ENCODE data around the gene GIMAP4.

The GIMAP4 gene

DNA sequence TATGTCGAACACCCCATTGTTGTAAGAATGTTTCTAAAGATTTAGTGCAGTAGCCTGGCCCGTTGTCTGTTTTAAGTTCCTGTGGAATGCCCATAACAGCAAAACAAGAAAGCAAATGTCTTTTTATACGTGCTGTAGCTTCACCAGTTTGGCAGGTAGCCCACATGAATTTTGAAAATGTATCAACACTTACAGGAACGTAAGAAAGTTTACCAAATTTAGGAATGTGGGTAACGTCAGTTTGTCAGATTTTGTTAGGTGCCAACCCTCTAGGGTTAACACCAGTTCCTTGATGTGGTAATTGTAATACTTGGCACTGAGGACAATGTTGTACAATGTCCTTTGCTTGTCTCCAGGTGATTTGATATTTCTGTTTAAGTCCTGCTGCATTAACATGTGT lies 3.2 kb upstream of the GIMAP4 start:
- no peaks in the 10 kb centered on the region for H3K4me1 ChIP-seq (ENCODE audit: control insufficient read depth, insufficient read depth, low read length)
- WGBS, 2 experiments = 91 to 92% methylated on average over 5 of the region's 5 CpGs

DNA sequence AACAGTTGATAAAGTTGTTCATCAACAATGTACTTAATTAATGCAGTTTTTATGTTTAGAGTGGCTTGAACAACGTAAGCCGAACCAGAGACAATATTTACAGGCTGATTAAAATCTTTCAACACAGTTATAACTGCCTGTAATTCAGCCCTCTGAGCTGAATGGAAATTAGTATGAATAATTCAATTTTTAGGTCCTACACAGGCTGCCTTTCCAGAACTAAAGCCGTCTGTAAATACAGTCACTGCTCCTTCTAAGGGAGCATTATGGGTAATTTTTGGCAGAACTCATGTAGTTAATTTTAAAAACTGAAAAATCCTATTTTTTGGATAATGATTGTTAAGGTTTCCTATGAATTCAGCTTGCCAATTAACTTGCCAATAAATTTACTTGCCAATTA lies 2.6 kb upstream of the GIMAP4 start:
- no peak overlapping the region for H3K4me3 ChIP-seq (ENCODE audit: insufficient read depth, low read depth, low read length)
- 86 to 88% methylated on average over 1 to 3 of the region's 3 CpGs for WGBS, 2 experiments

More for the DNA sequence above, 3.2 kb upstream of the GIMAP4 start:
- Histone ChIP-seq H3K4me3 (ENCODE audit: insufficient read depth, low read depth, low read length) (no peak overlapping the region), H3K27me3 (ENCODE audit: control insufficient read depth, insufficient read depth, low read length, poor library complexity, severe bottlenecking) (no peaks in the 10 kb centered on the region), H3K9me3 (ENCODE audit: control insufficient read depth, low read length) (no peaks in the 10 kb centered on the region), H3K27ac (ENCODE audit: insufficient read depth, low read depth, low read length, poor library complexity, severe bottlenecking) (no peak overlapping the region), H3K36me3 (ENCODE audit: control insufficient read depth, insufficient read depth, low read length) (no peaks in the 10 kb centered on the region)

DNA sequence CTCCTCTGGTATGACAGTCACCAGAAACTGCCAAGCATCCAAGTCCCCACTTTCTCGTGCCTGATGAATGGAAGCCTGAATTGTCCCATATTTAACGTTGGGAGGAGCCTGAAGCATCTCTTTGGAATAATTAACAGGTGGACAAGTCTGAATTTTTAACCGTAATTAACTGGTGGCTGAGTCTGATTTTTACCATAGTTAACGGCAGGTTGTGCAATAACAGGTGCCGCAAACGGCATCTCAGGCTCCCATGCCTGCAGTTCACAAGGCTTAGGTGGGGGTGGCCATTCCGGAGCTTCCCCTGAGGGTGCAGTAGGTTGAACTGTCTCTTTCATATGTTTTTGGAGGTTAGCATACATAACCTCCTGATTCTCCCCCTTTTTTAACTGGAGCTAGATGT lies 2.0 kb upstream of the GIMAP4 start:
- Histone ChIP-seq H3K27me3 (ENCODE audit: control insufficient read depth, insufficient read depth, low read length, poor library complexity, severe bottlenecking) (no peaks in the 10 kb centered on the region), H3K36me3 (ENCODE audit: control insufficient read depth, insufficient read depth, low read length) (no peaks in the 10 kb centered on the region), H3K9me3 (ENCODE audit: control insufficient read depth, low read length) (no peaks in the 10 kb centered on the region), H3K4me1 (ENCODE audit: control insufficient read depth, insufficient read depth, low read length) (no peaks in the 10 kb centered on the region), H3K27ac (ENCODE audit: insufficient read depth, low read depth, low read length, poor library complexity, severe bottlenecking) (no peak overlapping the region), H3K4me3 (ENCODE audit: insufficient read depth, low read depth, low read length) (no peak overlapping the region)
- WGBS, 2 experiments = 91 to 96% methylated on average over 7 of the region's 7 CpGs

More for the DNA sequence above, 2.6 kb upstream of the GIMAP4 start:
- no peak overlapping the region for H3K27ac ChIP-seq (ENCODE audit: insufficient read depth, low read depth, low read length, poor library complexity, severe bottlenecking)
- H3K9me3 ChIP-seq (ENCODE audit: control insufficient read depth, low read length) = no peaks in the 10 kb centered on the region
- H3K27me3 ChIP-seq (ENCODE audit: control insufficient read depth, insufficient read depth, low read length, poor library complexity, severe bottlenecking) = no peaks in the 10 kb centered on the region
- H3K4me1 ChIP-seq (ENCODE audit: control insufficient read depth, insufficient read depth, low read length) = no peaks in the 10 kb centered on the region
- H3K36me3 ChIP-seq (ENCODE audit: control insufficient read depth, insufficient read depth, low read length) = no peaks in the 10 kb centered on the region

DNA sequence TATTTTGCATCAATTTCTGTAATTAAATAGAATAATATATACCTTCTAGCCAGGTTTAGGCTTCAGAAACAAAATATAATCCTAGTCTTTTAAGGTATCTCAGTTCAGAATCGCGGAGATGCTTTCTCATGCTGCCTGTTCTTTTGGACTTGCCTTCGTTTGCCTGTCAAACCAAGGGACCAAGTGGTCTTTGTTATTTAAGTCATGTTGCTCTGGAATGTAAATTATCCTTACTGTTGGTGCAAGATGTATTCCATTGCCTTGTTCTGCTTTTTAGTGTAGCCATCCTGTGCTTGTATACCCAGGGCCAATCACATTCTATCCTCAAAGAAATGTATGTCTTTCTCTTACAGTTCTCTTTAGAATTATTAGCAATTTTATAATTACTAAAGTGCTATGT lies 1.1 kb upstream of the GIMAP4 start:
- 43 to 49% methylated on average over 3 of the region's 3 CpGs for WGBS, 2 experiments
- no peak overlapping the region for H3K4me3 ChIP-seq (ENCODE audit: insufficient read depth, low read depth, low read length)

DNA sequence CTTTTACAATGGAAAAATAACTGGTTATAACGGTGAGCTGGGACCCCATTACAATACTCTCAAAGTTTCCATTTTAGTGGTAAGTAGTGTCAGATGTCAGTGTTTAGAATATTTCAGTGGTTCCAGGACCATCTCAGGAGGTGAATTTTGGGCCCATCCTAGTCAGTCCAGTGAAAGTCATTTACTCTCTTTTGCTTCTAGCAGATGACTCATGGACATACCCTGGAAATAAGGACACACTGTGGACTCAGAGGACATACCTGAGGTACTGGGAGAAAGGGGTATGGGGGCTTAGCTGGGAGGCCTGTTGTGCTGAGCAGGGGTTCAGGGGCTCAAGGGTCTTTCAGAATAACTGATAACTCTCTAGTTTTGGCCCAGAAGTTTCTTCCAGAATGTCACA lies 618 bp upstream of the GIMAP4 start:
- no peak overlapping the region for H3K27ac ChIP-seq (ENCODE audit: insufficient read depth, low read depth, low read length, poor library complexity, severe bottlenecking)
- no peaks in the 10 kb centered on the region for H3K9me3 ChIP-seq (ENCODE audit: control insufficient read depth, low read length)
- no peaks in the 10 kb centered on the region for H3K4me1 ChIP-seq (ENCODE audit: control insufficient read depth, insufficient read depth, low read length)
- no peak overlapping the region for H3K4me3 ChIP-seq (ENCODE audit: insufficient read depth, low read depth, low read length)
- no peaks in the 10 kb centered on the region for H3K27me3 ChIP-seq (ENCODE audit: control insufficient read depth, insufficient read depth, low read length, poor library complexity, severe bottlenecking)
- H3K36me3 ChIP-seq (ENCODE audit: control insufficient read depth, insufficient read depth, low read length) = no peaks in the 10 kb centered on the region
- 86 to 94% methylated on average over 1 of the region's 1 CpG for WGBS, 2 experiments

More for the DNA sequence above, 1.1 kb upstream of the GIMAP4 start:
- no peaks in the 10 kb centered on the region for H3K4me1 ChIP-seq (ENCODE audit: control insufficient read depth, insufficient read depth, low read length)
- no peaks in the 10 kb centered on the region for H3K27me3 ChIP-seq (ENCODE audit: control insufficient read depth, insufficient read depth, low read length, poor library complexity, severe bottlenecking)
- H3K9me3 ChIP-seq (ENCODE audit: control insufficient read depth, low read length) = no peaks in the 10 kb centered on the region
- H3K27ac ChIP-seq (ENCODE audit: insufficient read depth, low read depth, low read length, poor library complexity, severe bottlenecking) = no peak overlapping the region
- no peaks in the 10 kb centered on the region for H3K36me3 ChIP-seq (ENCODE audit: control insufficient read depth, insufficient read depth, low read length)

DNA sequence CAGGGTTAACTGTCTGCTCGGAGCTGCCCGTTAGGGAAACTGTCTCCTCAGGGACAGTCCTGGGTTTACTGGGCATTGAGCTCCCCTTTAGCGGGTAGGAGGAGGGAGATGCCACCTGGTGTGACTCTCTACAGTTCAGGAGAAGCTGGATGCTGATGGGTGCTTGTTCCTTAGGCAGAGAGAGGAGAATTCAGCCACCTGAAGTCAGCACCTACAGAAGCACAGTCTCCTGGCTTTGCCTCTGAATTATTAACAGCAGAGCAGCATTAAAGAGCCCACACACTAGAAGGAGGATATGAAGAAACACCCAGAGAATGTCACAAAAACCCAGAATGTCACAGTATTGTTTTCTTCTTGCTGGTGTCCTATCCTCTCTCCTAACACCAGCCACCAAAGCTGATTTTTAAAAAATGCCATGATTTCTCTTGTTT lies 696 bp downstream of the GIMAP4 start:
- no peaks in the 10 kb centered on the region for H3K27me3 ChIP-seq (ENCODE audit: control insufficient read depth, insufficient read depth, low read length, poor library complexity, severe bottlenecking)
- no peak overlapping the region for H3K27ac ChIP-seq (ENCODE audit: insufficient read depth, low read depth, low read length, poor library complexity, severe bottlenecking)
- 87 to 90% methylated on average over 3 of the region's 3 CpGs for WGBS, 2 experiments
- H3K4me1 ChIP-seq (ENCODE audit: control insufficient read depth, insufficient read depth, low read length) = no peaks in the 10 kb centered on the region
- no peaks in the 10 kb centered on the region for H3K9me3 ChIP-seq (ENCODE audit: control insufficient read depth, low read length)
- no peak overlapping the region for H3K4me3 ChIP-seq (ENCODE audit: insufficient read depth, low read depth, low read length)
- no peaks in the 10 kb centered on the region for H3K36me3 ChIP-seq (ENCODE audit: control insufficient read depth, insufficient read depth, low read length)

DNA sequence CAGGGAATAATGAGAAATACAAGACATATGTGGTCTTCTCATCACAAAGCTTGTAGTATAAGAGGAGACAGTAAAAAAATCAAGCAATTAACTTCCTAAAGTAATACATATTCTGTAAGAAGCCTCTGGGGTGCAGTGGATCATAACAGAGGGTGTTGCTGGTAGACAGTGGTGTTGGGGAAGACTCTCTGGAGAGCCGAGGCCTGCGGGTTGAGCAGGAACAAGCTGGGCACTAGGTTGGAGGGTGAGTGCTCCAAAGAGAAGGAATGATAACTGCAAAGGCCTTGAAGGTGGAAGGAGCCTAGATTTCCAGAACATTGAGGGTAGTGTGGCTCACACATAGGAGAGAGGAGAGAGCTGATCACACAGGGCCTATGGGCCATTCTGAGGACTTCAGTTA lies 1.5 kb downstream of the GIMAP4 start:
- no peak overlapping the region for H3K4me3 ChIP-seq (ENCODE audit: insufficient read depth, low read depth, low read length)
- WGBS, 2 experiments = 93 to 95% methylated on average over 2 of the region's 2 CpGs
- H3K9me3 ChIP-seq (ENCODE audit: control insufficient read depth, low read length) = no peaks in the 10 kb centered on the region
- no peaks in the 10 kb centered on the region for H3K27me3 ChIP-seq (ENCODE audit: control insufficient read depth, insufficient read depth, low read length, poor library complexity, severe bottlenecking)
- no peak overlapping the region for H3K27ac ChIP-seq (ENCODE audit: insufficient read depth, low read depth, low read length, poor library complexity, severe bottlenecking)
- H3K4me1 ChIP-seq (ENCODE audit: control insufficient read depth, insufficient read depth, low read length) = no peaks in the 10 kb centered on the region
- H3K36me3 ChIP-seq (ENCODE audit: control insufficient read depth, insufficient read depth, low read length) = no peaks in the 10 kb centered on the region

DNA sequence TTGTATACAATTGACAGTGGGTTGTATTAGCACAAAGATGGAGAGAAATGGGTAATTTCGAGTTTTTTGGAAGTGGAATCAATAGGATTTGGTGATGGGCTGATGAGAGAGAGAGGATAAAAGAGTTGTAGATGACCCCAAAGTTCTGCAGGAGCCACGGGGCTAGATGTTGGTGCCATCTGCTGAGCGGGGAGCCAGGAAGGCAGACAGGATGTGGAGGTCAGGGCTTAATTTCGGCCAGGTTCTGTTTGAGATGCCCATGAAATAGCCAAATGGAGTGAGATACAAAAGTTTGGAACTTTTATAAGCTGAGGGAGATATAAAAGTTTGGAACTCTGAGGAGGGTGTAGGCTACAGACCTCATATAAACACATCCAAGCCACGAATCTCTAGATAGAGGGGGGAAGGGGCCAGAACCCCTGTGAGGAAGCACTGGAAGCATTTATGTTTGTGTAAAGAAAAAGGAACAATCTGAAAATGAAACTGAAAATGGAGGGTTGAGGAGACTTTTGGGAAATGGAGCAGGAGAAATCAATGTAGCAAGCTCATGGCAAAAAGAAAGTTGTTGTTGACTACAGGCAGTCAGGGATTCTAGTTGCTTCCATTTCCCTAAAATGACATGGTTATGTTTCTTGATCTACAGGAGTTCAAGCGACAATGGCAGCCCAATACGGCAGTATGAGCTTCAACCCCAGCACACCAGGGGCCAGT lies 2.2 kb downstream of the GIMAP4 start:
- no peaks in the 10 kb centered on the region for H3K36me3 ChIP-seq (ENCODE audit: control insufficient read depth, insufficient read depth, low read length)
- H3K27ac ChIP-seq (ENCODE audit: insufficient read depth, low read depth, low read length, poor library complexity, severe bottlenecking) = no peak overlapping the region
- no peaks in the 10 kb centered on the region for H3K4me1 ChIP-seq (ENCODE audit: control insufficient read depth, insufficient read depth, low read length)
- H3K27me3 ChIP-seq (ENCODE audit: control insufficient read depth, insufficient read depth, low read length, poor library complexity, severe bottlenecking) = no peaks in the 10 kb centered on the region
- H3K9me3 ChIP-seq (ENCODE audit: control insufficient read depth, low read length) = no peaks in the 10 kb centered on the region
- WGBS, 2 experiments = 89 to 93% methylated on average over 7 of the region's 7 CpGs
- no peak overlapping the region for H3K4me3 ChIP-seq (ENCODE audit: insufficient read depth, low read depth, low read length)

DNA sequence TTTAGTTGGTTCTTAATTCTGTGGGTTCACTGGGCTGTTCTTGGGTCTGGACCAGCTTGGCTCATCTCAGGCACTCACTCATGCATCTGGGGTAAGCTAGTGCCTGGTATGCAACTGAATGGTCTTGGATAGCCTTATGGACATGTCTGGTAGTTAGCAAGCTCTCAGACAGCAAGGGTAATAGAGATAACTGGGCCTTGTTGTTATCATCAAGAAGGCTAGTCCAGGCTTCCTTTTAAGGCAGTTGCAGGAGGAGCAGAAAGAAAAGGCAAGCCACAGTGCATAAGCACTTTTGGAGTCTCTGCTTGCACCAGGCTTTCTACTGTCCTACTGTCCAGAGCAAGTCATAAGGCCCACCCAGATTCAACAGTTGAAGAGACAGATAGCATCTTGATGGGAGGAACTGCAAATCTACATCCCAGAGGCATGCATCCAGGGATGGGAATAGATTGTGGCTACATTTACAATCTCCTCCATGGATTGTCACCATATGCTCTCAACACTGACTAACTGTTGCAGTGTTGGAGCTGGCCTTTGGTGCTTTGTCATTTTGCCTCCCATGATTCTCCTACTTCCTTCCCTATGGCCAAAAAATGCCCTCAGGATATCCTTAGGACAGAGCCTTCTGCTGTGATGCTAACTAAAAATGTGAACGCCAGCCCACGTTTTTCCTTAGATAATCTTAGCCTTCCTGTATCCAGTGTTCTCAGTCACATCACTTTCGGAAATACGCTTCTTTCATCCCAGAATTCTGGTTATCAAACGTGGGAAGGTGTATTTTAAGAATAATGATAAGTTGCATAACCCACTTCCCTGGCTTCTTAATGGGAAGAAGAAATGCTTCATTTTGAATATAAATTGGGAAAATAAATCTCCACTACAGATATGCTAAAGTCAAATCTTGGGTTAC lies 3.6 kb downstream of the GIMAP4 start:
- Histone ChIP-seq H3K27me3 (ENCODE audit: control insufficient read depth, insufficient read depth, low read length, poor library complexity, severe bottlenecking) (no peaks in the 10 kb centered on the region), H3K9me3 (ENCODE audit: control insufficient read depth, low read length) (no peaks in the 10 kb centered on the region), H3K4me3 (ENCODE audit: insufficient read depth, low read depth, low read length) (no peak overlapping the region), H3K36me3 (ENCODE audit: control insufficient read depth, insufficient read depth, low read length) (no peaks in the 10 kb centered on the region), H3K4me1 (ENCODE audit: control insufficient read depth, insufficient read depth, low read length) (no peaks in the 10 kb centered on the region), H3K27ac (ENCODE audit: insufficient read depth, low read depth, low read length, poor library complexity, severe bottlenecking) (no peak overlapping the region)
- 91 to 92% methylated on average over 2 to 5 of the region's 5 CpGs for WGBS, 2 experiments

DNA sequence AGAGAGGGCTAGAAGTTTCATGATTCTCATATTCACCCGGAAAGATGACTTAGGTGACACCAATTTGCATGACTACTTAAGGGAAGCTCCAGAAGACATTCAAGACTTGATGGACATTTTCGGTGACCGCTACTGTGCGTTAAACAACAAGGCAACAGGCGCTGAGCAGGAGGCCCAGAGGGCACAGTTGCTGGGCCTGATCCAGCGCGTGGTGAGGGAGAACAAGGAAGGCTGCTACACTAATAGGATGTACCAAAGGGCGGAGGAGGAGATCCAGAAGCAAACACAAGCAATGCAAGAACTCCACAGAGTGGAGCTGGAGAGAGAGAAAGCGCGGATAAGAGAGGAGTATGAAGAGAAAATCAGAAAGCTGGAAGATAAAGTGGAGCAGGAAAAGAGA lies 5.3 kb downstream of the GIMAP4 start:
- no peaks in the 10 kb centered on the region for H3K4me1 ChIP-seq (ENCODE audit: control insufficient read depth, insufficient read depth, low read length)
- H3K4me3 ChIP-seq (ENCODE audit: insufficient read depth, low read depth, low read length) = no peak overlapping the region
- H3K9me3 ChIP-seq (ENCODE audit: control insufficient read depth, low read length) = no peaks in the 10 kb centered on the region
- WGBS, 2 experiments = 93 to 94% methylated on average over 10 of the region's 10 CpGs
- H3K36me3 ChIP-seq (ENCODE audit: control insufficient read depth, insufficient read depth, low read length) = no peaks in the 10 kb centered on the region
- H3K27me3 ChIP-seq (ENCODE audit: control insufficient read depth, insufficient read depth, low read length, poor library complexity, severe bottlenecking) = no peaks in the 10 kb centered on the region
- no peak overlapping the region for H3K27ac ChIP-seq (ENCODE audit: insufficient read depth, low read depth, low read length, poor library complexity, severe bottlenecking)
